Upper lobe of left lung (tissue), 6 donors: ENCODE data around the gene BTBD7. TPM values are rescaled to one million over a fixed set of nuclear protein-coding genes. Genes with fewer than 3 reads are reported as not detected.

Experiments used
- ATAC-seq, 2 donors: fragments of 200-7000 bp; cut with Tn5 transposase; one replicate each; pipeline ENCODE4 v1.9.1; 2022; ENCODE audit warnings: mild to moderate bottlenecking in 2 of 2, moderate library complexity in 2 of 2; ENCODE audit not compliant: low FRiP score in 2 of 2
- DNase-seq, 2 donors: peaks; one replicate each; pipeline ENCODE4 v3.0.0-alpha.2; 2019 to 2020
- H3K27ac ChIP-seq, 4 donors: fragments of 200-600 bp; sonication (generic); one replicate each; pipeline ENCODE4 v1.5.1; 2016 to 2019
- H3K27me3 ChIP-seq, 4 donors: fragments of 200-600 bp; sonication (generic); one replicate each; pipeline ENCODE4 v1.5.1; 2017 to 2019
- H3K36me3 ChIP-seq, 4 donors: fragments of 200-600 bp; sonication (generic); one replicate each; pipeline ENCODE4 v1.5.1; 2016 to 2019
- H3K4me1 ChIP-seq, 4 donors: fragments of 200-600 bp; sonication (generic); one replicate each; pipeline ENCODE4 v1.5.1; 2018 to 2019
- H3K4me3 ChIP-seq, 4 donors: fragments of 200-600 bp; sonication (generic); one replicate each; pipeline ENCODE4 v1.5.1; 2017 to 2019; ENCODE audit warnings: mild to moderate bottlenecking in 2 of 4, moderate library complexity in 1 of 4
- H3K9me3 ChIP-seq, 4 donors: fragments of 200-600 bp; sonication (generic); one replicate each; pipeline ENCODE4 v1.5.1; 2018 to 2019
- EP300 ChIP-seq, 4 donors: sonication (generic); formaldehyde crosslinking; IDR thresholded peaks; one replicate each; pipeline ENCODE4 v1.5.1; 2017; ENCODE audit warnings: antibody characterized with exemption in 4 of 4, control low read depth in 2 of 4
- POLR2A ChIP-seq, 4 donors: fragments of 450-650 bp; IDR thresholded peaks; one replicate each; pipeline ENCODE4 v1.5.1; 2016 to 2017; ENCODE audit warnings: antibody characterized with exemption in 4 of 4, mild to moderate bottlenecking in 2 of 4
- POLR2AphosphoS5 ChIP-seq, 2 donors: sonication (generic); formaldehyde crosslinking; IDR thresholded peaks; one replicate each; pipeline ENCODE4 v1.5.1; 2017; ENCODE audit warnings: antibody characterized with exemption in 2 of 2
- WGBS, 2 donors: methylation state at CpG; one replicate each; pipeline ENCODE4 v1.1.5; 2017 to 2018; 5-methylcytosine and 5-hydroxymethylcytosine counted together
- total RNA-seq, 6 donors: library from RNA; depleted of rRNA in 4 of 6; stranded (reverse); fragments of >200 nt in 4 of 6; gene quantifications; one replicate each; pipeline versions ENCODE4 v1.1.0 to v1.2.1, GENCODE V29; 2016 to 2021
- TF ChIP-seq, protein P1 (sequence below), 6 experiments: fragments of 450-650 bp in 4 of 6; fragments of 200-600 bp in 2 of 6; sonication (generic) in 2 of 6; IDR thresholded peaks; one replicate each; pipeline ENCODE4 v1.5.1; 2016 to 2019; ENCODE audit warnings: antibody characterized with exemption in 6 of 6
- donor health status: DM: no; HTN: no; CAD: no; lungs with moderate emphysema.
- donor health status: DM: no; HTN: yes; CAD: no; lungs with severe emphysema.

Gene BTBD7
- total RNA-seq, 6 donors from 2014 or later, result 15.1 to 46.1 (median 36.9) TPM

DNA sequence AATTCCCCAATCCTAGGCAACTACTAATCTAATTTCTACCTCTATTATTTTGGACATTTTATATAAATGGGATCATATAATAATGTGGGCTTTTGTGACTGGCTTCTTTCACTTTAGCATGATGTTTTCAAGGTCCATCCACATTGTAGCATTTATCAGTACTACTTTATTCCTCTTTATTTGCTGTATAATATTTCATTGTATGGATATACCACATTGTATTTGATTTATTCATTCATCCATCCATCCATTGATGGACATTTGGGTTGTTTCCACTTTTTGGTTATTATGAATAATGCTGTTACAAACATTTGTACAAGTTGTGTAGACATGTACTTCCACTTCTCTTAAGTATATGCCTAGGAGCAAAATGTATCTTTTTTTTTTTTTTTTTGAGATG is 17.3 kb downstream of the BTBD7 start:
- Histone ChIP-seq H3K27ac (no peak overlapping the region), H3K9me3 (no peaks in the 10 kb centered on the region), H3K27me3 (no peaks in the 10 kb centered on the region), H3K36me3 (no peaks in the 10 kb centered on the region), H3K4me3 (no peak overlapping the region), H3K4me1 (peaks cover 23 to 34% (median 26%) of the 10 kb centered on the region in 4 donors)
- TF ChIP-seq, protein P1, sequence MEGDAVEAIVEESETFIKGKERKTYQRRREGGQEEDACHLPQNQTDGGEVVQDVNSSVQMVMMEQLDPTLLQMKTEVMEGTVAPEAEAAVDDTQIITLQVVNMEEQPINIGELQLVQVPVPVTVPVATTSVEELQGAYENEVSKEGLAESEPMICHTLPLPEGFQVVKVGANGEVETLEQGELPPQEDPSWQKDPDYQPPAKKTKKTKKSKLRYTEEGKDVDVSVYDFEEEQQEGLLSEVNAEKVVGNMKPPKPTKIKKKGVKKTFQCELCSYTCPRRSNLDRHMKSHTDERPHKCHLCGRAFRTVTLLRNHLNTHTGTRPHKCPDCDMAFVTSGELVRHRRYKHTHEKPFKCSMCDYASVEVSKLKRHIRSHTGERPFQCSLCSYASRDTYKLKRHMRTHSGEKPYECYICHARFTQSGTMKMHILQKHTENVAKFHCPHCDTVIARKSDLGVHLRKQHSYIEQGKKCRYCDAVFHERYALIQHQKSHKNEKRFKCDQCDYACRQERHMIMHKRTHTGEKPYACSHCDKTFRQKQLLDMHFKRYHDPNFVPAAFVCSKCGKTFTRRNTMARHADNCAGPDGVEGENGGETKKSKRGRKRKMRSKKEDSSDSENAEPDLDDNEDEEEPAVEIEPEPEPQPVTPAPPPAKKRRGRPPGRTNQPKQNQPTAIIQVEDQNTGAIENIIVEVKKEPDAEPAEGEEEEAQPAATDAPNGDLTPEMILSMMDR (IDR thresholded peaks at IDR 0.05), result no peak
- TF ChIP-seq POLR2A (IDR thresholded peaks at IDR 0.05) (no peak), POLR2AphosphoS5 (IDR thresholded peaks at IDR 0.05) (no peak), EP300 (IDR thresholded peaks at IDR 0.05) (no peak)
- ATAC-seq (no peak), DNase-seq (no peak)

DNA sequence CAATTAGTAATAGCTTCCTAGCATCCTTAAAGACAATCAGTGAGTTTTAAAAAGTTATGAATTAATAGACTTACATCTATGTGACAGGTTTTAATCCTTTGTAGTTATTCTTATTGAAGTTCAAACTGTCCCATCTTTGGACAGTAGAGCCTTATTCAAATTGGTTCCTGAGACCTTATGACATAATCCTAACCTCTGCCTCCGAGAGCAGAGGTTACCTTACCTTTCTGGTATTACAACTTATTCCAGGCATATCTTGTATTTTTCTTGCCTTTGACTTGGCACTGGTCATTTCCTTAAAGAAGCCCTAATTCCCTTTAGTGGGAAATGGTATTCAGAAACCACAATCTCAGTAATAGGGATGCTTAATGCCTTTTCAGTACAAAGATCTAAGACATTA is 21.8 kb downstream of the BTBD7 start:
- WGBS, 2 donors, result 76 to 78% methylated on average over 1 of the region's 1 CpG
- no peak for ATAC-seq
- Histone ChIP-seq H3K27ac (no peak overlapping the region), H3K9me3 (no peaks in the 10 kb centered on the region), H3K4me3 (no peak overlapping the region), H3K4me1 (peaks cover 0 to 20% (median 11%) of the 10 kb centered on the region in 4 donors), H3K36me3 (no peaks in the 10 kb centered on the region), H3K27me3 (no peaks in the 10 kb centered on the region)
- no peak for DNase-seq
- no peak for TF ChIP-seq POLR2AphosphoS5 (IDR thresholded peaks at IDR 0.05)
- TF ChIP-seq, protein P1 (IDR thresholded peaks at IDR 0.05), result no peak
- TF ChIP-seq EP300 (IDR thresholded peaks at IDR 0.05), result no peak
- TF ChIP-seq POLR2A (IDR thresholded peaks at IDR 0.05), result no peak

DNA sequence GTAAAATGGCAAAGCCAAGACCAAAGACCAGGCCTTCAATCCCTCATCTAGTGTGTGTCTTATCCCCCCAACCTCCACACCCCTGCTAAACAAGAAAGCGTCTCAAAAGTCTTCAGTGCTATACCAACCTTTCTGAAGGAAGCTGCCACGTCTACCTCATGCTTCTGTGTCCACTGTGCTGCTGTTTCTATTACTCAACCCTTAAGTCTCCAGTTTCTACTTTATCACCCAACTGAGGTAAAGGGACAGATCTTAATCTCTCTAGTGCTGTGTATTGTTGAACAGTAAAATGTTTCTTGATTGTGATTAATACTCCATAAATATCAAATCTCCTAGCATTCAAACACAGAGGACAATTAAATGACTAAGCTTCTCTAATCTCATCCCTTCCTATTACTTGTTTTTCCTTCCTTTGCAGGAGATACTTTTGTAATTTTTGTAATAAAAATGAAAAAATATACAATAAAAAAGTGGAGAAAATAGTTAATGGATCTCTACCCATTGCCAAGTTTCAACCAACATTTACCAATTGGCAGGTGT is 23.3 kb downstream of the BTBD7 start:
- TF ChIP-seq POLR2AphosphoS5 (IDR thresholded peaks at IDR 0.05), result no peak
- no peak for TF ChIP-seq EP300 (IDR thresholded peaks at IDR 0.05)
- TF ChIP-seq POLR2A (IDR thresholded peaks at IDR 0.05), result no peak
- TF ChIP-seq, protein P1 (IDR thresholded peaks at IDR 0.05), result no peak
- H3K9me3 ChIP-seq, result no peaks in the 10 kb centered on the region
- WGBS, 2 donors, result 82 to 87% methylated on average over 2 of the region's 2 CpGs
- no peaks in the 10 kb centered on the region for H3K36me3 ChIP-seq
- ATAC-seq (no peak), DNase-seq (no peak)
- H3K4me3 ChIP-seq, result no peak overlapping the region
- no peaks in the 10 kb centered on the region for H3K27me3 ChIP-seq
- H3K27ac ChIP-seq, result no peak overlapping the region
- peaks cover 0 to 21% (median 15%) of the 10 kb centered on the region in 4 donors for H3K4me1 ChIP-seq

DNA sequence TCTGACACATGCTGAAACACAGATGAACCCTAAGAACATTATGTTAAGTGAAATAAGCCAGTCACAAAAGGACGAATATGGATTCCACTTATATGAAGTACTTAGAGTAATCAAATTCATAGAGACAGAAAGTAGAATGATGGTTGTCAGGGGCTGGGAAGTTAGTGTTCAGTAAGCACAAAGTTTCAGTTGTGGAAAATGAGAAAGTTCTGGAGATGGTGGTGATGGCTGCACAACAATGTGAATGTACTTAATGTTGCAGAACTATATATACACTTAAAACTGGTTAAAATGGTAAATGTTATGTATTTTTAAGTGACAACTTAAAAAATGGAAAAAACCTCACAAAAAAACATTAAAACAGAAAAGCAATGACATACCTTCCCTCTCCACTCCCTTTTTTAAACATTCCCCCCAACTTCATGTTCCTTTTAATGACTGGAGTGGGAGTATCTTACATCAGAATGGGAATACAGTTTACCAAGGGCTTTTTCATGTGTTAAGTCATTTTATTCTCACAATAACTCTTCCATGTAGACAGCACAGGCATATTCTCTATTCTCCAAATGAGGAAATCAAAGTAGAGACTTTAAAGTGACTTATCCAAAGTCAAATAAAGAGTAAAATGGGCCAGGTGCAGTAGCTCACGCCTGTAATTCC is 24.0 kb downstream of the BTBD7 start:
- DNase-seq, result no peak
- no peaks in the 10 kb centered on the region for H3K27me3 ChIP-seq
- H3K4me1 ChIP-seq, result peaks cover 6 to 23% (median 20%) of the 10 kb centered on the region in 4 donors
- no peak overlapping the region for H3K4me3 ChIP-seq
- WGBS, 2 donors, result 87 to 90% methylated on average over 2 of the region's 2 CpGs
- TF ChIP-seq, protein P1 (IDR thresholded peaks at IDR 0.05), result no peak
- TF ChIP-seq POLR2A (IDR thresholded peaks at IDR 0.05) (no peak), EP300 (IDR thresholded peaks at IDR 0.05) (no peak), POLR2AphosphoS5 (IDR thresholded peaks at IDR 0.05) (no peak)
- no peak overlapping the region for H3K27ac ChIP-seq
- ATAC-seq, result no peak
- no peaks in the 10 kb centered on the region for H3K9me3 ChIP-seq
- H3K36me3 ChIP-seq, result no peaks in the 10 kb centered on the region

DNA sequence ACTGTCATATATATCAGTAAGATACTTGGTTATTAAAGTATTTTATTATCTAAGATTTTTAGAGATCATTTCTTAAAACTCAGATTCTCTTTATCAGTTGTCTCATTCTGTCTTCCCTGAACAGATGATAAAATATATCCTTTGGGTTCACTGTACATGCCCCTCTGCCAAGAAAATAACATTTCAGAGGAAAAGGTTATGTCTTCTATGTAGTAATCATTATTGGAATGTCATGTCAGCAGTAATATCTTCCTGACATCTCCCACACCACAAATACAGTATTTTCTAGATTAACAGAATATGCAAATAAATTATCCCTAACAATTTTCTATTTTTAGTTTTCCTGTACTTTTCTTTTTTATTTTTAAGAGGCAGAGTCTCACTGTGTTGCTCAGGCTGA is 26.0 kb downstream of the BTBD7 start:
- H3K4me1 ChIP-seq, result peaks cover 11 to 32% (median 22%) of the 10 kb centered on the region in 4 donors
- no peak overlapping the region for H3K4me3 ChIP-seq
- ATAC-seq (no peak), DNase-seq (no peak)
- H3K36me3 ChIP-seq, result no peaks in the 10 kb centered on the region
- no peak overlapping the region for H3K27ac ChIP-seq
- no peaks in the 10 kb centered on the region for H3K9me3 ChIP-seq
- TF ChIP-seq EP300 (IDR thresholded peaks at IDR 0.05) (no peak), POLR2AphosphoS5 (IDR thresholded peaks at IDR 0.05) (no peak), POLR2A (IDR thresholded peaks at IDR 0.05) (no peak)
- TF ChIP-seq, protein P1 (IDR thresholded peaks at IDR 0.05), result no peak
- no peaks in the 10 kb centered on the region for H3K27me3 ChIP-seq
